Activated T-helper 1 cell treated with anti-CD3 and anti-CD28 coated beads, Interleukin-12 subunit alpha, Interleukin-12 subunit beta, Interleukin-2, Interleukin-4 antibody, amounts not matched to agents 30 ng/mL and 10 ng/mL and 1 ng/mL, durations not matched to agents 14 hours and 24 hours and 36 hours (primary cell): Measurements from ENCODE around the gene DDR2. TPM values are rescaled to one million over a fixed set of nuclear protein-coding genes. Genes with fewer than 3 reads are reported as not detected.
"Not testable (repeated sequence)": the region's sequence is repeated elsewhere in the genome, so short reads cannot be mapped to it uniquely, and the experiment has no call there.

Experiments used
- DNase-seq: peaks from one replicate; pipeline ENCODE4 v3.0.0; 2021; ENCODE audit warnings: low spot score
- H3K27ac Mint-ChIP-seq: one replicate; pipeline ENCODE4 v1.8.0; 2021; ENCODE audit warnings: mild to moderate bottlenecking, mixed read lengths
- H3K27me3 Mint-ChIP-seq: one replicate; pipeline ENCODE4 v1.8.0; 2022; ENCODE audit warnings: mild to moderate bottlenecking, moderate library complexity, mixed read lengths; ENCODE audit not compliant: insufficient read depth
- H3K36me3 Mint-ChIP-seq: one replicate; pipeline ENCODE4 v1.8.0; 2021; ENCODE audit warnings: low read depth, mixed read lengths
- H3K4me1 Mint-ChIP-seq: one replicate; pipeline ENCODE4 v1.8.0; 2021; ENCODE audit warnings: low read depth, mixed read lengths
- H3K4me3 Mint-ChIP-seq: one replicate; pipeline ENCODE4 v1.8.0; 2021; ENCODE audit warnings: mild to moderate bottlenecking, moderate library complexity, mixed read lengths
- H3K9me3 Mint-ChIP-seq: one replicate; pipeline ENCODE4 v1.8.0; 2021; ENCODE audit warnings: mixed read lengths
- intact Hi-C: fragments of 100-400 bp; cut with micrococcal nuclease; formaldehyde crosslinking; loops from one replicate; pipeline ENCODE4 v1.15.1; 2024
- total RNA-seq: library from RNA; stranded (reverse); gene quantifications from 2 replicates; pipeline ENCODE4 v1.2.3, GENCODE V29; 2022

Gene DDR2
- total RNA-seq, result 0.44 and 0.66 TPM in 2 replicates

DNA sequence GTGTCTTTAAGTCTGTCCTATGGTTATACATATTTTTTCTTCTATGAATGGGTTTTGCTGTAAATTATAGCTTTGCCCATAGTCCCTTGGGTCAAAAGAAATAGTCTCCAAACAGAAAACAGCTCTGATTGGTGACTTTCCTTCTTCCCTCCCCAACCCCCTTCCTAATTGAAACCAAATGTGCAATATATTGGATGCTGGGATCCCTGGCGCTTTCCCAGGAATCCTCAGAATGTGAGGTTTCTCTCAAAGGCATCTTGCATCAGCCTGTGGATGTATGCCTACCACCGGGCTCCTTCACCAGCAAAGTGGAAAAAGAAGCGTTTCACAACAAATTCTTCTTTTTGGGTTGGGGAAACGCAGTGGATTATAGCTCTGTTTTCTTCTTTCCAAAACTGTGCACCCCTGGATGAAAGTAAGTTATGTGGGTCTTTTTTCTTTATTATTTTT is at the start of gene DDR2:
Gene DDR2 (plus strand): TSS at position 248 of the 450 bp plus-strand sequence. CDS start 86,600 bp downstream, outside the sequence.
- Mint-ChIP-seq H3K9me3 (no peaks in the 10 kb centered on the region), H3K4me3 (no peak within 1 kb of the TSS), H3K36me3 (no peaks in the 10 kb centered on the region), H3K4me1 (no peaks in the 10 kb centered on the region), H3K27me3 (peaks cover 7% of the 10 kb centered on the region), H3K27ac (peak within 1 kb of the TSS; percentile 12)
- intact Hi-C loops, result no loop called here
- no peak for DNase-seq

DNA sequence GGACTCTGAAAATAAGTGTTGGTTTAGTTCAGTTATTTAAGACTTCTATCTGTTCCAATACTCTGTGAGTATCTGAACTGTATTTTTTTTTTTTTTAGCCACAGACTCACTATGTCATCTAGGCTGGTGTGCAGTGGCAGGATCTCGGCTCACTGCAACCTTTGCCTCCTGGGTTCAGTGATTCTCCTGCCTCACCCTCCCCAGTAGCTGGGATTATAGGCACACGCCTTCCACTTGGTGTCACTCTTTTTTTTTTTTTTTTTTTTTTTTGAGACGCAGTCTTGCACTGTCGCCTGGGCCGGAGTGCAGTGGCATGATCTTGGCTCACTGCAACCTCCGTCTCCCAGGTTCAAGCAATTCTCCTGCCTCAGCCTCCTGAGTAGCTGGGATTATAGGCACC is 49.4 kb upstream of the DDR2 start:
- H3K4me1 Mint-ChIP-seq, H3K27me3 Mint-ChIP-seq, H3K27ac Mint-ChIP-seq, DNase-seq, H3K4me3 Mint-ChIP-seq, H3K9me3 Mint-ChIP-seq, intact Hi-C loops: not testable (repeated sequence)
- peaks cover 23% of the 10 kb centered on the region for H3K36me3 Mint-ChIP-seq

DNA sequence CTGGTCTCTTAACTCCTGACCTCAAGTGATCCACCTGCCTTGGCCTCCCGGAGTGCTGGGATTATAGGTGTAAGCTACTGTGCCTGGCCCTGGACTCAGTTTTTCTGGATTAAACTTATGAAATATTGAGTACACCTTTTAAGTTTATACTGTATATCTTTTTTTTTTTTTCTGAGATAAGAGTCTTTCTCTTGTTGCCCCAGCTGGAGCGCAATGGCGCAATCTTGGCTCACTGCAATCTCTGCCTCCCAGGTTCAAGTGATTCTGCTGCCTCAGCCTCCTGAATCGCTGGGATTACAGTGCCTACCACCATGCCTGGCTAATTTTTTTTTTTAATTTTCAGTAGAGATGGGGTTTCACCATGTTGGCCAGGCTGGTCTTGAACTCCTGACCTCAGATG is 47.2 kb upstream of the DDR2 start:
- H3K4me3 Mint-ChIP-seq, H3K4me1 Mint-ChIP-seq: not testable (repeated sequence)

DNA sequence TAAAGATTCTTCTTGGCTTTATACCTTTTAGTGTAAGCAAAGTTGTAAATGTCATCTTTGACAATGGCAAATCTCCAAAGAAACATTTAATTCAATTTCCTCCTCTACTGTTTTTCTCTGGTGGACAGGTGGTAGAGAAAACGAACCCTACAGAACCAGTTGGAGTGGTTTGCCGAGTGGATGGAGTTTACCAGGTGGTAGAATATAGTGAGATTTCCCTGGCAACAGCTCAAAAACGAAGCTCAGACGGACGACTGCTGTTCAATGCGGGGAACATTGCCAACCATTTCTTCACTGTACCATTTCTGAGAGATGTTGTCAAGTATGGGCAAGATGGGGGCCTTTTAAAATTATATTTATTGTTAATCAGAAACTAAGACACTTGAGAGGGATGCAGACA is 44.9 kb upstream of the DDR2 start:
- DNase-seq, result no peak
- no peaks in the 10 kb centered on the region for H3K9me3 Mint-ChIP-seq
- H3K36me3 Mint-ChIP-seq, result peaks cover 19% of the 10 kb centered on the region
- H3K4me3 Mint-ChIP-seq, result no peak overlapping the region
- H3K4me1 Mint-ChIP-seq, result no peaks in the 10 kb centered on the region
- no peak overlapping the region for H3K27ac Mint-ChIP-seq
- no peaks in the 10 kb centered on the region for H3K27me3 Mint-ChIP-seq
- intact Hi-C loops, result no loop called here

More for the DNA sequence above, 47.2 kb upstream of the DDR2 start:
- H3K9me3 Mint-ChIP-seq, H3K27ac Mint-ChIP-seq, DNase-seq, intact Hi-C loops, H3K27me3 Mint-ChIP-seq: not testable (repeated sequence)
- H3K36me3 Mint-ChIP-seq, result peaks cover 25% of the 10 kb centered on the region

DNA sequence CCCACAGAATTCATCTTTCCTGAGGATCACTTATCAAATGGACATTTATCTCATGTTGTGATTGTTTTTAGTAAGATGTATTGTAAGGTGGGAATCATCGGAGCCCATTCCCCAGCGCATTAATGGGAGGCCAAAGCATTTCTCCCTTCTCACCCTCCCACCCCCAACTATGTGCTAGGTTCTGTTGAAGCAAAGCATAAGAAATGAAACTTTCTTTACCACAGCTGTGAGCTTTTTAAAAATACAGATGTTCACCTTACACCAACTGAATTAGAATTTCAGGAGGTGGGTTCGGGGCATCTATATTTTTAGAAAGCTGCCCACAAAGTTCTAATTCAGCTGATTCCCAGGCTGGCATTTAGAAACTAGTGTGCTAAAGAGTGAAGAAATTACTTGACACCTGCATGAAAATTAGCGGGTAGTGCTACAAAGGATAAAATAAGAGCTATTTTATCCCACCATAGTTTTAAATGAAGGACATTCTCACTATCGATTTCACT is 44.5 kb upstream of the DDR2 start:
- Mint-ChIP-seq H3K4me3 (no peak overlapping the region), H3K27me3 (no peaks in the 10 kb centered on the region), H3K36me3 (peaks cover 22% of the 10 kb centered on the region), H3K9me3 (no peaks in the 10 kb centered on the region), H3K27ac (no peak overlapping the region), H3K4me1 (no peaks in the 10 kb centered on the region)
- intact Hi-C loops, result no loop called here
- no peak for DNase-seq

DNA sequence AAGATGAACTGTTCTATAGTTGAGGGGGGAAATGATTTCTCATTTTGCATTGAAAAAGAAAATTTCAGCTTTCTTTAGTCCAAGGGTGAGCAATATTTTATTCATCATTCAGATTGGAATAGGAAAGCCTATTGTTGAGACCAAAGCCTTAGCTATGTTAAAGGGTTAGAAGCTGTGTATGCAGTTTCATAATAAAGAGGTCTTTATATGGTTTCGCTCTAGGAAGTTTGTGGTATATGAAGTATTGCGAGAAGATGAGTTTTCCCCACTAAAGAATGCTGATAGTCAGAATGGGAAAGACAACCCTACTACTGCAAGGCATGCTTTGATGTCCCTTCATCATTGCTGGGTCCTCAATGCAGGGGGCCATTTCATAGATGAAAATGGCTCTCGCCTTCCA is 42.2 kb upstream of the DDR2 start:
- Mint-ChIP-seq H3K9me3 (no peaks in the 10 kb centered on the region), H3K27ac (no peak overlapping the region), H3K4me1 (no peaks in the 10 kb centered on the region), H3K4me3 (no peak overlapping the region), H3K36me3 (peaks cover 22% of the 10 kb centered on the region), H3K27me3 (no peaks in the 10 kb centered on the region)
- intact Hi-C loops, result no loop called here
- no peak for DNase-seq

DNA sequence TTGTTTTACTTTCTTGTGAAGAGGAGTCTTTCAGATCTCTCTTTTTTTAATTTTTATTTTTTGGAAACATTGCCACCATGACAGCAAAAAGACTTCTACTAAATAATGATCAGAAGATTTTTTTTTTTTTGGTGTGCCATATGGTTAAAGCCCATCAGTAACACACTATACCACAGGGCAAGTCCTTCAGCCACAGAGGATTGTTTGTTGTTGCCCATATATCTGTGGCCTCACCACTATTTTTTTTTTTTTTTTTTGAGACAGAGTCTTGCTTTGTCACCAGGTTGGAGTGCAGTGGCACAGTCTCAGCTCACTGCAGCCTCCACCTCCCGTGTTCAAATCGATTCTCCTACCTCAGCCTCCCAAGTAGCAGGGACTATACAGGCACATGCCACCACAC is 41.6 kb upstream of the DDR2 start:
- no peak for DNase-seq
- Mint-ChIP-seq H3K27ac (no peak overlapping the region), H3K4me1 (no peaks in the 10 kb centered on the region), H3K9me3 (no peaks in the 10 kb centered on the region), H3K36me3 (peaks cover 25% of the 10 kb centered on the region), H3K27me3 (no peaks in the 10 kb centered on the region), H3K4me3 (no peak overlapping the region)
- intact Hi-C loops, result no loop called here

DNA sequence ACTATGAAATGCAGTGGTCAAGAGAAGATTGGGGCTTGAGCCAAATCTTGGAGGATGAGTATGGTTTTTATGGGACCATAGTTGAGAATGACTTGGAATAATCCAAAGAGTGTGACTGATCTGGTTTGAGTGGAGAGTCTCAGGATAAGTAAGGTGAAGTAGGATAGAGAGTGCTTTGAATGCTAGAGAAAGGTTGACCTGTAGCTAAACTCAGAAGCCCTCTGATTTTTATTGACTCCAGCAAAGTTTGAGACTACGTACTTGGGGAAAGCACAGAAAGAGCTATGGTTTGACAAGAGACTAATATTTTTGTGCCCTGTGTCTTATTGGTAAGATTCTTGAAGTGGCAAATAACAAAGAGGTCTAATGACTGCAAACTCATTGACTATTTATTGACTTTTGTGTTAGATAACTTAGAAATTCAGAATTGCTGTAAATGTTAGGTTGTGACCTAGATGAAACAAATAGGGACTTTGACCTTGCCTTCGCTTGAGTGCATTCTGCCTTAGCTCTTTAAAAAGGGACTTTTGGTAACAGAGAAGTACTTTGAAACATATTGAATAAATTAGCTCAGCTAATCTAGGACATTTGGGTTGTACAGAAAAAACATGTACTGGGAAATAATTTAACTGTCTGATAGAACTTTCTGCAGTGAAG is 35.6 kb upstream of the DDR2 start:
- Mint-ChIP-seq H3K4me3 (no peak overlapping the region), H3K27me3 (no peaks in the 10 kb centered on the region), H3K4me1 (no peaks in the 10 kb centered on the region), H3K27ac (no peak overlapping the region), H3K9me3 (no peaks in the 10 kb centered on the region), H3K36me3 (peaks cover 24% of the 10 kb centered on the region)
- no peak for DNase-seq
- intact Hi-C loops, result no loop called here

DNA sequence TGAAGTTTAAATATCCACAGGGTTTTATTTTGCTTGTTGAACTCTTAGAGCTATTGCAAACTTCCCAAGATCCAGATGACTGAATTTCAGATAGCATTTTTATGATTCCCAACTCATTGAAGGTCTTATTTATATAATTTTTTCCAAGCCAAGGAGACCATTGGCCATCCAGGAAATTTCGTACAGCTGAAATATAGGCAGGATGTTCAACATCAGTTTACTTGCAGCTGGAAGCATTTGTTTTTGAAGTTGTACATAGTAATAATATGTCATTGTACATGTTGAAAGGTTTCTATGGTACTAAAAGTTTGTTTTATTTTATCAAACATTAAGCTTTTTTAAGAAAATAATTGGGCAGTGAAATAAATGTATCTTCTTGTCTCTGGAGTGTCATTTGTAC is 32.8 kb upstream of the DDR2 start:
- Mint-ChIP-seq H3K36me3 (peaks cover 22% of the 10 kb centered on the region), H3K27ac (no peak overlapping the region), H3K9me3 (no peaks in the 10 kb centered on the region), H3K4me3 (no peak overlapping the region), H3K27me3 (no peaks in the 10 kb centered on the region), H3K4me1 (no peaks in the 10 kb centered on the region)
- no peak for DNase-seq
- intact Hi-C loops, result no loop called here

DNA sequence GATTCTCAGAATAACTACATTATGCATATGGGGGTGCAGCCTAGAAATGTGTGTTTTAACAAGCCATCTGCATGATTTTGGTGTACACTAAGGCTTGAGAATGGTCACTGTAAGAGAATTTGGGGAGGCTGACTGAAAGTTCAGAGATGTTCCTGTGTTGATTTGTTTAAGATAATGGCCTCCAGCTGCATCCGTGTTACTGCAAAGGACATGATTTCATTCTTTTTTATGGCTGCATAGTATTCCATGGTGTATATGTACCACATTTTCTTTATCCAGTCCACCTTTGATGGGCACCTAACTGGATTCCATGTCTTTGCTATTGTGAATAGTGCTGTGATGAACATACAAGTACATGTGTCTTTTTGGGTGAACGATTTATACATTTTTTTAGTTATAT is 29.1 kb upstream of the DDR2 start:
- intact Hi-C loops, DNase-seq, H3K4me3 Mint-ChIP-seq, H3K27ac Mint-ChIP-seq, H3K9me3 Mint-ChIP-seq, H3K4me1 Mint-ChIP-seq, H3K27me3 Mint-ChIP-seq: not testable (repeated sequence)
- H3K36me3 Mint-ChIP-seq, result peaks cover 15% of the 10 kb centered on the region

DNA sequence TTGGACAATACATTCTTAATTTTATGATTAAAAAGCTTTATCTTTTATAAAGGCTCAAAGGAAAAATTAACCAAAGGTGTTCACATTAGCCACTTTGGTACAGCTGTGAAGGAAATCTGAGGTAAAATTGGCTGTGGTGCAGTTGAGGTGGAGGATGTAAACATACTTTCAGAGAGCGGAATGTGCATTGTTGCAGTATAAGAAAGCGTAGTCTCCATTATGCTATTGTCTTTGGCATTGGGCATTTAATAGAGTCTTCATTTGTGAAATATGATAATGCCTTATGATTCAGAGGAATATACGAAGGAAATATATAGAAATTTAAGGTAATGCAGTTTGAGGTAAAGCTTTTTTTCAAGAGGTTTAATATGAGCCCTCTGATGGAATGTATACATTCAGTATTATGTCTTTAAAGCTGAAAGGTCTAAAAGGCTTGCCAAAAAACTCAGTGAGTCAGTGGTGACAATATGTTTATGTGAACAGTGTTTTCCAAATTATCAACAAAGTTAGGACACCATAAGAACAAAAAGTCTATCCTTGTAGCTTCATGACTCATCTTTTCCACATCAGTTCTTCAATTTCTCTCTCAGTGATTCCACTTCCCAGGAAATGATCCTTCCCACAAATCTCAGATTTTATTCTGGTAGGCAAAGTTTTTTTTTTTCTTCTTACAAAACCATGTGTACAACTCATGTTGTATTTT is 26.9 kb upstream of the DDR2 start:
- no peaks in the 10 kb centered on the region for H3K9me3 Mint-ChIP-seq
- no peaks in the 10 kb centered on the region for H3K27me3 Mint-ChIP-seq
- H3K4me3 Mint-ChIP-seq, result no peak overlapping the region
- DNase-seq, result no peak
- no peaks in the 10 kb centered on the region for H3K4me1 Mint-ChIP-seq
- no peak overlapping the region for H3K27ac Mint-ChIP-seq
- peaks cover 13% of the 10 kb centered on the region for H3K36me3 Mint-ChIP-seq
- intact Hi-C loops, result no loop called here

DNA sequence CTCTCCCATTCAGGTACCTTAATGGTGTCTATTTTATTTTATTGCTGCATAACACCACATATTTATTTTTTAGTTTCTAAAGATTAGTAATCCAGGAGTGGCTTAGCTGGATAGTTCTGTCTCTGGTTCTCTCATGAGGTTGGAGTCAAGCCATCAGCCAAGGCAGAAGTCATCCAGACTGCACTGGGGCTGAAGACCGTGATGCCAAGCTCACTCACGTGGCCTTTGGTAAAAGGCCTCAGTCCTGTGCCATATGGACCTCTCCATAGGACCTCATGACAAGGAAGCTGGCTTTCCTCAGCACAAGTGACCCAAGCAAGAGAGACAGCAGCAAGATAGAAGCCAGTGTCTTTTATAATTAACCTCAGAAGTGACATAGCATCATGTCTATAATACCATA is 23.0 kb upstream of the DDR2 start:
- no peaks in the 10 kb centered on the region for H3K27me3 Mint-ChIP-seq
- DNase-seq, result no peak

DNA sequence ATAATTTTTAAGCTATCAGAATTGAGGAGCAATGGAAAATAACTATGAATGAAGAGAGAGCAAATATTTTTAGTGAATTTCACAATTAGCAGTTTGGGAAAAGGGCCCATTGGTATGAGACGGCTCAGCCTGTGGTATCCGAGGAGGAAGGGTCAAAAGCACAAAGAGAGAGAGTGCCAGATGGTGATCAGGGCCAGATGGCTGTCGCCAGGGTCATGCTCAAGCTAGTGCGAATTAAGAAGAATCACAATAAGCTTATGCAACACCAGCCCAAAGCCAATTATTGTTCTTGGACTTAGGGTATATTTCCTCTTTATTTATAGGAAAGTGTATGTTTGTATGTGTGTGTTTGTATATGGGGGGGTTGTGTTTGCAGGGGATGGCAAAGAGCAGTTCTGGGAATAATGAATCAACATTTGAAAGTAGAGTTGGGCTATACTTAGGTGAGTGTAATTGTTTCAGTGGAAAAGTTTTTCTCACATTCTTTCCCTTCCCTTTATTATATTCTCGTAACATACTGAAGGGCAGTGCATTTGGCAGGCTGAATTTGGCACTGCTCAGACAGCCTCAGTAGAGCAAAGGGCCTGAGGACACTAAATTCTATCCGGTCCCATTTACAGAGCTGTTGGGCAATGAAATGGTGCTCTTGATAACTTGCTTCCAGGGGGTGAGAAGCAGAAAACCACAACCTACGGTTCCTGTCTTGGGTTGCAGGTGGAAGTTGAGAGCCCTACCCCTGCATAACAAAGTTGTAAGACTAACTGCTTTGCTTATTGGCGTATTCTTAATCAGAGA is 19.5 kb upstream of the DDR2 start:
- no peak for DNase-seq
- H3K27ac Mint-ChIP-seq, result no peak overlapping the region
- intact Hi-C loops, result no loop called here
- no peaks in the 10 kb centered on the region for H3K4me1 Mint-ChIP-seq
- H3K9me3 Mint-ChIP-seq, result peaks cover 10% of the 10 kb centered on the region
- peaks cover 5% of the 10 kb centered on the region for H3K36me3 Mint-ChIP-seq
- no peaks in the 10 kb centered on the region for H3K27me3 Mint-ChIP-seq
- H3K4me3 Mint-ChIP-seq, result no peak overlapping the region

More for the DNA sequence above, 23.0 kb upstream of the DDR2 start:
- intact Hi-C loops, result no loop called here
- Mint-ChIP-seq H3K4me3 (no peak overlapping the region), H3K27ac (no peak overlapping the region), H3K4me1 (no peaks in the 10 kb centered on the region), H3K9me3 (no peaks in the 10 kb centered on the region), H3K36me3 (peaks cover 4% of the 10 kb centered on the region)
